ENCODE measurements around the gene AQP5. TPM values are rescaled to one million over a fixed set of nuclear protein-coding genes. Genes with fewer than 3 reads are reported as not detected.

The AQP5 gene
- total RNA-seq, 1 experiment from 2014 or later, result 0.31 TPM

DNA sequence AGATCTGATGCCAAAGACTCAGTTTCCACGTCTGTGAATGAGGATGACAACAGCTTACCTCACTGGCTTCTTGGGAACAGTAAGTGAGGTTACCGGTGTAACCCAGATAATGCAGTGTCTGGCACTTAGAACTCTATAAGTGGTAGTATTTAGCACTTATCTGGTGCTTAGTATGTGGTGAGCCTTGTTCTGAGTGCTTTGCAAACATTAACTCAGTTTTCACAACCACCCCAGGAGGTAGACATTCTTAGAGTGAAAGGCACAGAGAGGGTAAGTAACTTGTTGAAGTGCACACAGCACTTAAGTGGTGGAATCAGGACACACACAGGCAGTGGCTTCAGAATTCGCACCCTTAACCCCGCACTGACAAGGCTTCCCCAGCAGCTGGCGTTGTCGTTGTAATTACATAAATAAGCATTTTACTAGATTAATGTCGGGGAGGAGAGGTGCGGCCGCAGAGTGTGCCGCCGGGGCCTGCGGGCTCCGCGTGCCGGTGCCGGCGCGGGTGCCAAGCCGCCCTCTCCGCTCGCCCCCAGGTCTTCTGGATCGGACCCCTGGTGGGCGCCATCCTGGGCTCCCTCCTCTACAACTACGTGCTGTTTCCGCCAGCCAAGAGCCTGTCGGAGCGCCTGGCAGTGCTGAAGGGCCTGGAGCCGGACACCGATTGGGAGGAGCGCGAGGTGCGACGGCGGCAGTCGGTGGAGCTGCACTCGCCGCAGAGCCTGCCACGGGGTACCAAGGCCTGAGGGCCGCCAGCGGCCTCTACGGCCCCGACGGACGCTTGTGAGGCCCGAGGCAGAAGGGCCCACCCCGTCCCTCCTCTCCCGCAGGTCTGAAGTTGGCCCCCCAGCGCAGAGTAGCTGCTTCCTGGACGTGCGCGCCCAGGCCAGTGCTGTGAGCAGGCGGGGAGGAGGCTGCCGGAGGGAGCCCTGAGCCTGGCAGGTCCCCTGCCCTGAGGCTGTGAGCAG, 6.5 kb upstream of the AQP5 start:
- no peaks in the 10 kb centered on the region for H3K79me2 ChIP-seq (ENCODE audit: low read depth)
- H3K4me2 ChIP-seq, result no peak overlapping the region
- no peaks in the 10 kb centered on the region for H3K9me2 ChIP-seq (ENCODE audit: insufficient read depth)
- H3K9me3 ChIP-seq (ENCODE audit: insufficient read depth, low read depth), result no peaks in the 10 kb centered on the region
- H3K27ac ChIP-seq, result no peak overlapping the region
- BruUV-seq (replicated peaks), result no TSS peak
- no peaks in the 10 kb centered on the region for H3K36me3 ChIP-seq (ENCODE audit: low read depth)
- no peak for DNase-seq
- ChIA-PET POLR2A (ENCODE audit: unreplicated experiment) (no interaction called here), CTCF (interaction anchor here (1.3 kb wide), 1 partner anchor 9 kb away, joined by 3 read pairs; no protein-coding TSS in a partner anchor)
- peaks cover 12% of the 10 kb centered on the region for H3K4me1 ChIP-seq (replicated peaks; ENCODE audit: insufficient read depth)
- H4K20me1 ChIP-seq (ENCODE audit: insufficient read depth), result no peaks in the 10 kb centered on the region
- intact Hi-C loops (cut with micrococcal nuclease; ENCODE audit: unreplicated experiment), result no loop called here
- peaks cover 8% of the 10 kb centered on the region; the same call in 1 of the 2 replicates for H3F3A ChIP-seq (ENCODE audit: insufficient read depth, low read depth)
- TF ChIP-seq EZH2 (IDR thresholded peaks at IDR 0.05; ENCODE audit: low read depth), result no peak
- TF ChIP-seq, protein P1, sequence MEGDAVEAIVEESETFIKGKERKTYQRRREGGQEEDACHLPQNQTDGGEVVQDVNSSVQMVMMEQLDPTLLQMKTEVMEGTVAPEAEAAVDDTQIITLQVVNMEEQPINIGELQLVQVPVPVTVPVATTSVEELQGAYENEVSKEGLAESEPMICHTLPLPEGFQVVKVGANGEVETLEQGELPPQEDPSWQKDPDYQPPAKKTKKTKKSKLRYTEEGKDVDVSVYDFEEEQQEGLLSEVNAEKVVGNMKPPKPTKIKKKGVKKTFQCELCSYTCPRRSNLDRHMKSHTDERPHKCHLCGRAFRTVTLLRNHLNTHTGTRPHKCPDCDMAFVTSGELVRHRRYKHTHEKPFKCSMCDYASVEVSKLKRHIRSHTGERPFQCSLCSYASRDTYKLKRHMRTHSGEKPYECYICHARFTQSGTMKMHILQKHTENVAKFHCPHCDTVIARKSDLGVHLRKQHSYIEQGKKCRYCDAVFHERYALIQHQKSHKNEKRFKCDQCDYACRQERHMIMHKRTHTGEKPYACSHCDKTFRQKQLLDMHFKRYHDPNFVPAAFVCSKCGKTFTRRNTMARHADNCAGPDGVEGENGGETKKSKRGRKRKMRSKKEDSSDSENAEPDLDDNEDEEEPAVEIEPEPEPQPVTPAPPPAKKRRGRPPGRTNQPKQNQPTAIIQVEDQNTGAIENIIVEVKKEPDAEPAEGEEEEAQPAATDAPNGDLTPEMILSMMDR (conservative IDR thresholded peaks at IDR 0.05), result no peak
- H3K4me3 ChIP-seq, result no peak overlapping the region
- H3K27me3 ChIP-seq (ENCODE audit: insufficient read depth, low read depth), result no peaks in the 10 kb centered on the region
- H2AFZ ChIP-seq, result no peak overlapping the region

DNA sequence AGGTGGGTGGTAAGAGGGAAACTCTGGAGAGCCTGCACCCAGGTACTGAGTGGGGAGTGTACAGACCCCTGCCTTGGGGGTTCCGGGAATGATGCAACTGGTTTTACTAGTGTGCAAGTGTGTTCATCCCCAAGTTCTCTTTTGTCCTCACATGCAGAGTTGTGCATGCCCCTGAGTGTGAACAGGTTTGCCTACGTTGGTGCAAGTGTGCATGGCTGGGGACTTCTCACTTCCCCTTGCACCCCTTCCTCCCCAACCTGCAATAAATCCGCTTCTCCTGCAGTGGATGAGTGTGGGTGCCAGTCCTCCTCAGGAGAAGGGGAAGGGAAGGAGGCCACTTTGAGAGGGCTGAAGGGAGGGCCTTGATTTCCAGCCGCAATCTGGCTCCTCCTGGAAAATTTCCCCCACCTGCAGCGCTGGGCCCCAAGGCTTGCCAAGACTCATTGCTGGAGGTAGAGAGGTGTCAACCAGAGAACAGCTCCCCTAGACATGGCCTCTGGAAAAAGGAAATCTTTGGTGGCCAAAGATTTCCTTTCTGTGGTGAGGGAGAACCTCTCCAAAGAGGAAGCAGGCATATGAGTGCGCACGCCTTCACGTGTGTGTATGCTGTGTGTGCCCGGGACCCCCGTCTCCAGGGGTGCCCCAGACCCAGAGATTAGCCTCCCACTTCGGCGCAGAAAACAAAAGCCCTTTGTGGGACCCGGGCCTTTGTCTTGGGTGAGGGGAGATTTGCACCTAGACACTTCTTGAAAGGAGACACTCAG, 5.6 kb upstream of the AQP5 start:
- DNase-seq, result no peak
- intact Hi-C loops (cut with micrococcal nuclease; ENCODE audit: unreplicated experiment), result no loop called here
- no peak overlapping the region for H3K27ac ChIP-seq

More for the DNA sequence above, 5.6 kb upstream of the AQP5 start:
- Histone ChIP-seq H3K79me2 (ENCODE audit: low read depth) (no peaks in the 10 kb centered on the region), H3K36me3 (ENCODE audit: low read depth) (no peaks in the 10 kb centered on the region), H3K4me1 (replicated peaks; ENCODE audit: insufficient read depth) (peaks cover 20% of the 10 kb centered on the region), H3K9me2 (ENCODE audit: insufficient read depth) (no peaks in the 10 kb centered on the region), H3K9me3 (ENCODE audit: insufficient read depth, low read depth) (no peaks in the 10 kb centered on the region), H3K27me3 (ENCODE audit: insufficient read depth, low read depth) (no peaks in the 10 kb centered on the region), H3K4me2 (no peak overlapping the region), H3F3A (ENCODE audit: insufficient read depth, low read depth) (peaks cover 13% of the 10 kb centered on the region; the same call in 1 of the 2 replicates), H2AFZ (no peak overlapping the region), H4K20me1 (ENCODE audit: insufficient read depth) (no peaks in the 10 kb centered on the region), H3K4me3 (no peak overlapping the region)
- ChIA-PET POLR2A (ENCODE audit: unreplicated experiment) (no interaction called here), CTCF (no interaction called here)
- BruUV-seq (replicated peaks), result no TSS peak
- TF ChIP-seq, protein P1 (conservative IDR thresholded peaks at IDR 0.05), result no peak

Data from PC-9 (cell line).